ENCODE results near the gene BRD3.
"Not testable (repeated sequence)": the region's sequence is repeated elsewhere in the genome, so short reads cannot be mapped to it uniquely, and the experiment has no call there.

Gene BRD3

GRCh38 chr9:133992780-133993634 is 74.8 kb downstream of the BRD3 start:
- peak; percentile 89 for DNase-seq (ENCODE audit: low spot score)

GRCh38 chr9:133991964-133992779 is 75.7 kb downstream of the BRD3 start, which contains the start of gene VAV2:
Gene VAV2 (minus strand): TSS chr9:133992324. CDS start chr9:133992278, 46 bp downstream.
- DNase-seq (ENCODE audit: low spot score), result peak; percentile 59

DNA sequence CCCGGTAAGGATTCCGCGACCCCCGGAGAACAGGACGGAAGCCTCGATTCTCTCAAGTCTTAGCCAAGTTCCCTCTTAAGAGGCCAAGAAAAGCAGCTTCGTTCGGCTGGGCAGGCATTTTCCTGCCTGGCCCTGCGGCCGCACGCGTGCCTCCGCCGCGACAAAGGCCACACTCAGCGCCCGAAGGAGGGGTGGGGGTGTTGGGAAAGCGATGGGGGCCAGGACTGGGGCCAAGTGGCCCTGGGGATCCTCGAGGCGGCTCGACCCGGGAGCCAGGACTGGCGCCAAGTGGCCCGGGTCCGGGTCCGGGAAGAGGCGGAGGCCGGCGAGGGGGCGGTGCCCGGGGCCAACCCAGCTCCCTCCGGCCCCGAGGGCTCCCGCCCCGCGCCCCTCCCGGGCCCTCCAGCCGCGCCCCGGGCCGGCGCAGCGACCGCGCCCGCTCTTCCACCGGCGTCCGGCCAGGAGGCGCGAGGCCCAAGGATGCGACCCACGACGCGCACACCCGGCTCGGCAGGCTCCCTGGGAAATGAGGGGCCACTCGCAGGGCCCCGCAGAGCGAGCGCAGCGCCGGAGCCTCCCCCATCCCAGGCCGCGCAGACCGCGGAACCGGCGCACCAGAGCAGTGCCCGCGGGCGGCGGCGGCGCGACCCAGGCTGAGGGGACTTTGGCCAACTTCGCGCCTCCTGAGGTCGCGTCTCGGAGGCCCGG is 76.5 kb downstream of the BRD3 start:
- DNase-seq (ENCODE audit: low spot score), result no peak

GRCh38 chr9:133990366-133991213 is 77.2 kb downstream of the BRD3 start:
- peak; percentile 75 for DNase-seq (ENCODE audit: low spot score)

DNA sequence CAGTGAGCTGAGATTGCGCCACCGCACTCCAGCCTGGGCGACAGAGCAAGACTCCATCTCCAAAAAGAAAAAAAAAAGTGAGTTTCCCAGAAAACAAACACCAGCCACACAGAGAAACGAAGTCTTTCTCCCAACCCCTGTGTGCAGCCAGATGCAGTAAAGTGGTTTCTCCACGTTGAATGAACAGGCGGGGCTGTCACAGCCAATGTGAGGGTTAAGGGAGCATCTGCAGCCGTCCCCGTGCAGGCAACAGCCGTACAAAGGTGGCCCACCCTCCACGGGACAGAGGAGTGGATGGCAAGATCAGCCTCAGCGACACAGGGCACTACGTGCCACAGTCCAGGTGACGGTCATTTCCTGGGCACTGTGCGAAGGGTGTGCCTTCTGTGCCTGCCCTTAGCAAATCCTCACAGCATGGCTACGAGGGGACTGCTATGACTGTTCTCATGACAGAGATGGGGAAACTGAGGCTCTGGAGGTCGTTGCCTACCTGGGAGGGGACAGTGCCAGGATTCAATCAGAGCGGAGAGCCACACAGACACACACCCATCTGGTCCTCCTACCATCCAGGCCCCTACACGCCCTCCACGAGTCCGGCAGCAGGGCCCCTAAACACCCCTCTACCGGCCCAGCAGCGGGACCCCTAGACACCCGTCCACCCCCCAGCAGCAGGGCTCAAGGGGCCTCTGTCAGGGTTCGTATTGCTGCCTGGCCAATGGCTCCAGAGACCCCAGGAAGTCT is 78.0 kb downstream of the BRD3 start:
- DNase-seq (ENCODE audit: low spot score), result no peak

DNA sequence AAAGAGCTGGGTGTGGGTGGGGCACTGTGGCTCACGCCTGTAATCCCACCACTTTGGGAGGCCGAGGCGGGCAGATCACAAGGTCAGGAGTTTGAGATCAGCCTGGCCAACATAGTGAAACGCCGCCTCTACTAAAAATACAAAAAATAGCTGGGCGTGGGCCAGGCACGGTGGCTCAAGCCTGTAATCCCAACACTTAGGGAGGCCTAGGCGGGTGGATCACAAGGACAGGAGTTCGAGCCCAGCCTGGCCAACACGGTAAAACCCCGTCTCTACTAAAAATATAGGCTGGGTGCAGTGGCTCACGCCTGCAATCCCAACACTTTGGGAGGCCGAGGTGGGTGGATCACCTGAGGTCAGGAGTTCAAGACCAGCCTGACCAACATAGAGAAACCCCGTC is 79.1 kb downstream of the BRD3 start:
- DNase-seq (ENCODE audit: low spot score), result not testable (repeated sequence)

- no peak for DNase-seq (ENCODE audit: low spot score)
Observed at GRCh38 chr9:133987946-133988665, 79.7 kb downstream of the BRD3 start.

- no peak for DNase-seq (ENCODE audit: low spot score)
Observed at GRCh38 chr9:133987446-133987788, 80.4 kb downstream of the BRD3 start.

DNA sequence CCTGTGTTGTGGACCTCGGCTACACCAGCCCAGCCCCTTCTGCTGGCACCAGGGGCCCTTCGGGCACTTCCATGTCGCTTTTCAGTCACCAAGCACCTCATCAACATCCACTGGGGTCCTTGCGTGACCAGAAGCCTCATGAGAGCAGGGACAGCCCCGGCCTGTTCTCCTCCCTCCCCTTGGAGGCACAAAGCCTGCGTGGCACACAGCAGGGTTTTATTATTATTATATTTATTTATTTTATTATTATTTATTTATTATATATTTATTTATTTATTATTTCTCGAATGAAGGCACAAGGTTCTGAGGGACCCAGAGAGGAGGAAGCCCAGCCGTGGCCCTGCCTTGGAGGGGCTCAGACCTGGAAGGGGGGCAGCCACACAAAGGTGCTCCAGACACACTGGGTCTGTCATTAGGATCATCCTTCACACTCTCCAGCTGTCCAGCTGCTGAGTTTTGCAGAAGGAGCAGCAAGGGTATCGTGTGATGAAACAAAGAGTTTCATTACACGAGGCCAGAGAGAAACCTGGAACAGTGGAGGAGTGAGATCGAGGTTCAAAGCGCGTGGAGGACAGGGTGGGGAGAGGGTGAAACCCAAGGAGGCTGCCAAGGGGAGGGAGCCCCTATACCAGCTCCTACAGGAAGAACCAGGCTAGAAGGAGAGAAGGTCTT is 80.9 kb downstream of the BRD3 start:
- no peak for DNase-seq (ENCODE audit: low spot score)

DNA sequence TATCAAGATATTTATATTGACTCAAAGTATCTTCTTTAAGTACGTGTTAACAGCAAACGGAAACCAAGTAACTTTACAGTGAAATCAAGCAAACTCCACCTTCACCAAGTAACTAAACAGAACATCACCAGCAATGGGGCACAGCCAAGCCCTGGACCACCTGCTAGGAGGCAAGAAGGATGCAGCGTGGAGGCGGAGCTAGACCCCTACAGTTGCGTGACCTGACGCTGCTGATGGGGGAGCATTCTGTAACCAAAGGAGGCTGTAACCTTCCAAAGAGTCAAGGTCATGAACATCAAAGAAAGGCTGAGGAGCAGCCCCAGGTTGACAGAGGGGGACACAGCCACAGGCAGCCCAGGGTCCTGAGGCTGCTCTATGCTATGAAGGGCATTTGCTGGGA is 81.8 kb downstream of the BRD3 start:
- no peak for DNase-seq (ENCODE audit: low spot score)

- DNase-seq (ENCODE audit: low spot score), result no peak
Observed at GRCh38 chr9:133982971-133983720, 84.7 kb downstream of the BRD3 start.

DNA sequence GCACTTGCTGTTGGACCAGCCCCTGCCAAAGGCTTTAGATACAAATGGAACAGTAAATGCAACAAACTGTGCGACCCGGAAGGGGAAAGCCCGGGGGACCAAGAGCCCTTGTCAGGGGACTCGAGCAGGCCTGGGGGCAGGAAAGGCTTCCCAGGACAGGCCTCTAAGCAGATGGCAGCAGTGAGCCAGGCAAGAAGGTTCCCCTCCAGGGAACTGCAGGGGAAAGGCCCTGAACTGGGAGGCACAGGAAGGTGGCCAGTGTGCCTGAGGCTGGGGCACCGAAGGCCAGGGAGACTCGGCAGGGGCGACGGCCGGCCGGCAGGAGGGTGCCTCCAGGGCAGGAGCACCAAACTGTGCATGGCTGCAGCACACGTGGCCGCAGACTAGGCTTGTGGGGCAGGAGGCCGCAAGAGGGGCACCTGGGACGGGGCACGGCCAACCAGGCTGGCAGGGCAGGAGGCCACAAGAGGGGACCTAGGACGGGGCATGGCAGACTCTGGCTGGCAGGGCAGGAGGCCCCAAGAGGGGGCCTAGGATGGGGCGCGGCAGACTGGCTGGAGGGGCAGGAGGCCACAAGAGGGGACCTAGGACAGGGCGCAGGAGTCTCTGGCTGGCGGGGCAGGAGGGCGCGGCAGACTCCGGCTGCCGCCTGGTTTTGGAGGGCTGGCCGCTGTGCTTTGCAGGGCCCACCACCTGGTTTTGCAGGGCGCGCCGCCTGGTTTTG is 85.7 kb downstream of the BRD3 start:
- no peak for DNase-seq (ENCODE audit: low spot score)

DNA sequence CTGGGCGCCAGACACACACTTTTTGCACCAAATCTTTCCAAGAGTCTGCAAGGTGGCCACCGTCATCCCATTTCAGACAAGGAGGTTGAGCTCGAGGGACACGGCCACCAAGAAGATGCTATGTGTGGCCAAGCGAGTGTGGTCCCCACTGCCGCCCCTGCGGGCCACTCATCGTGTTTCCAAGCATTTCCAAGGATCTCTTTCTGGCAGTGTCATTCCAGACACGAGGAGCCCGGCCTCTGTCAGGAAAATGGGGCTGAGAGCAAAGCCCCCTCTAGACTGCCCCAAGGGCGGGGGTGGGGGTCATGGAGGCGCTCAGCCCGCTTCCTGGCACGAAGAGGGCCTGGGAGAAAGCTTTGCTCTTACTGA is 86.3 kb downstream of the BRD3 start:
- DNase-seq (ENCODE audit: low spot score), result no peak

DNA sequence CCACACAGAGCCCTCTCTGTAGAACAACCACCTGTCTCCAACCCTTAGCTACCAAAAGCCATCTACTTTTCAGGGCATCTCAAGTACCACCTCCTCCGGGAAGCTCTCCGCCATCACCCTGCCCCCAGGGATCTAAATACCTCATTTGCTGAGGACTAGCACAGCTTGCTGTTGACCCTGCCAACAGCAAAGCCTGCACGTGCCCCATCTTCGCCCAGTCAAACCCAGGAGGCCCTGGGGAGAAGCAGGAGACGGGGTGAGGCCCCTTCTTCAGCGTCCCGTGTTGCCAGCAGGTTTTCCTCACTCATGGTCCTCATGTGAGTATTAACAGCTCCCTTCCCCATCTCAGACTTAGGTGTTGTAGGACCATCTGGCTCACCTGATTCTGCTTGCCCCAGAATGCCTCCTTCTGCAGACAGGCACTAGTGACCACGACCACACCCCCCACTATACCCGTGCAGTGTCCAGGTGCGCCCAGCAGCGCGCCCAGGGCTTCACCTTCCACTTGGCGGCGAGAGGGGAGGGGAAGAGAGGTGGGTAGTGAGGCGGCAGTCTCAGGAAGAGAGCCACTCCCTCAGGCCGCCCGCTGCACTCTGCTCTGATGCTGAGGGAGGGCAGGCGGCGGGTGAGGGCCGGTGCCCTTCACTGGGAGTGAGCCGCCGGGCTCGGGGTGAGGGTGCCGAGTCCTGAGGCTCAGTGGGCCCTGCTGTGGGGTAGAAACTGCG is 86.8 kb downstream of the BRD3 start:
- DNase-seq (ENCODE audit: low spot score), result no peak

Measured in AG08395 (cell line).